Osteocyte (in vitro differentiated cells): Measurements from ENCODE around the gene PDK3. TPM values are rescaled to one million over a fixed set of nuclear protein-coding genes. Genes with fewer than 3 reads are reported as not detected.

Experiments
- DNase-seq: peaks from one replicate; pipeline ENCODE4 v3.0.0; 2021; ENCODE audit warnings: mixed read lengths; ENCODE audit not compliant: unreplicated experiment; ENCODE audit errors: extremely low spot score
- H3K27ac Mint-ChIP-seq: one replicate; pipeline ENCODE4 v1.8.0; 2021; ENCODE audit warnings: mild to moderate bottlenecking, mixed read lengths; ENCODE audit not compliant: unreplicated experiment
- H3K27me3 Mint-ChIP-seq: one replicate; pipeline ENCODE4 v1.8.0; 2021; ENCODE audit warnings: mixed read lengths; ENCODE audit not compliant: unreplicated experiment
- H3K36me3 Mint-ChIP-seq: one replicate; pipeline ENCODE4 v1.8.0; 2021; ENCODE audit warnings: mixed read lengths; ENCODE audit not compliant: unreplicated experiment
- H3K4me1 Mint-ChIP-seq: one replicate; pipeline ENCODE4 v1.8.0; 2021; ENCODE audit warnings: mixed read lengths; ENCODE audit not compliant: unreplicated experiment
- H3K4me3 Mint-ChIP-seq: one replicate; pipeline ENCODE4 v1.8.0; 2021; ENCODE audit warnings: mild to moderate bottlenecking, moderate library complexity, mixed read lengths; ENCODE audit not compliant: unreplicated experiment
- H3K9me3 Mint-ChIP-seq: one replicate; pipeline ENCODE4 v1.8.0; 2021; ENCODE audit warnings: mixed read lengths; ENCODE audit not compliant: unreplicated experiment
- total RNA-seq: library from RNA; stranded (reverse); gene quantifications from 2 replicates; pipeline ENCODE4 v1.2.1, GENCODE V29; 2021
- TF ChIP-seq, protein P1 (sequence below): fragments of 200-600 bp; sonication (generic); IDR thresholded peaks from 2 replicates; pipeline ENCODE4 v1.5.0; 2021; ENCODE audit warnings: antibody characterized with exemption, mild to moderate bottlenecking, moderate library complexity

Gene PDK3
- total RNA-seq, 1 donor from 2014 or later, result 9.6 TPM

DNA sequence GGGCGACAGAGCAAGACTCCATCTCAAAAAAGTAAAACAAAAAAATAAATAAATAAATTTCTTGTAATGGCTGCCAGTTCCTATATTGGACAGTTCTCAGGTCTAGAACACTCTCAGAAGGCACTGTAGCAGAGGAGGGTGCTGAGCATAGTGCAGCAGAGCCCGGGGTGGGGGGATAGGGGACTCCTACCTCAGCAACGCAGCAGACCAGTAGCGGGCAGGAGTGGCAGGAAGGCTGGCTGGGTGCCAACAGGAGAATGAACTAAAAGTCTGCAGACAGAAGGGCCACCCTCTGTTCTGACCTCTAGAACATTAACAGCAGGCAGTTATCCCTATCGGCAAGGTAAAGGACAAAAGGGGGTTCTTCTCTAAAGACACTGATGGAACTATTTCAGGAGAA is 20.2 kb downstream of the PDK3 start:
- Mint-ChIP-seq H3K27ac (no peak overlapping the region), H3K36me3 (no peaks in the 10 kb centered on the region), H3K4me1 (peaks cover 9% of the 10 kb centered on the region), H3K4me3 (no peak overlapping the region), H3K9me3 (no peaks in the 10 kb centered on the region), H3K27me3 (no peaks in the 10 kb centered on the region)
- TF ChIP-seq, protein P1, sequence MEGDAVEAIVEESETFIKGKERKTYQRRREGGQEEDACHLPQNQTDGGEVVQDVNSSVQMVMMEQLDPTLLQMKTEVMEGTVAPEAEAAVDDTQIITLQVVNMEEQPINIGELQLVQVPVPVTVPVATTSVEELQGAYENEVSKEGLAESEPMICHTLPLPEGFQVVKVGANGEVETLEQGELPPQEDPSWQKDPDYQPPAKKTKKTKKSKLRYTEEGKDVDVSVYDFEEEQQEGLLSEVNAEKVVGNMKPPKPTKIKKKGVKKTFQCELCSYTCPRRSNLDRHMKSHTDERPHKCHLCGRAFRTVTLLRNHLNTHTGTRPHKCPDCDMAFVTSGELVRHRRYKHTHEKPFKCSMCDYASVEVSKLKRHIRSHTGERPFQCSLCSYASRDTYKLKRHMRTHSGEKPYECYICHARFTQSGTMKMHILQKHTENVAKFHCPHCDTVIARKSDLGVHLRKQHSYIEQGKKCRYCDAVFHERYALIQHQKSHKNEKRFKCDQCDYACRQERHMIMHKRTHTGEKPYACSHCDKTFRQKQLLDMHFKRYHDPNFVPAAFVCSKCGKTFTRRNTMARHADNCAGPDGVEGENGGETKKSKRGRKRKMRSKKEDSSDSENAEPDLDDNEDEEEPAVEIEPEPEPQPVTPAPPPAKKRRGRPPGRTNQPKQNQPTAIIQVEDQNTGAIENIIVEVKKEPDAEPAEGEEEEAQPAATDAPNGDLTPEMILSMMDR, result no peak
- no peak for DNase-seq

DNA sequence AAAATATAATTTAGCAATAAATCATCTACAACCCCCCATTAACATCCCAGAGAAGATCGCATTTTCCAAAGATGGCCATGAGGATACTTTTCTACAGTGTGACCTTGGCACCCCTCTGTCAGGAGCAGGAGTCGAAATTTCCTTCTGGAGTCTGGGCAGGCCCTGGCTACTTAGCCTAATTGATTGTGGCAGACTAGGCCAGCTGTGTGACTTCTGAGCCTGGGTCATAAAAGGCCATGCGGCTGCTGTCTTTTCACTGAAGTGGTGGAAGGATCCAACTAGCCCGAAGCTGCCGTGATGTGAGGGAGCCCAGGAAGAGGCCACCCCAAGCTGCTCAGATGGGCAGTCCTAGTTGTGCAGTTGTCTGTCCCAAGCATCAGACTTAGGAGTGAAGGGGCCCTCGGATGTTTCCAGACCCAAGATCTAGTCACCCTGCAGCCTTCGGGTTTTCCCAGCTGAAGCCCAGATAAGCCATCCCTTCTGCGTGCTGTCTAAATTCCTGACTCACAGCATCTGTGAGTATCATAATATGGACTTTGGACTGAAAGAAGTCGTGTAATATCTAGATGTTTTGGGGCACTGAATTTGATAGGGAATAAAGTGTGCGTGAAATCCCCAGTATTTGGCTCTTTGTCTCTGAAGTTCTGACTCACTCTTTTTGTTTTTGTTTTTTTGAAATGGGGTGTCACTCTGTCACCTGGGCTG is 21.0 kb downstream of the PDK3 start:
- no peak overlapping the region for H3K4me3 Mint-ChIP-seq
- DNase-seq, result no peak

DNA sequence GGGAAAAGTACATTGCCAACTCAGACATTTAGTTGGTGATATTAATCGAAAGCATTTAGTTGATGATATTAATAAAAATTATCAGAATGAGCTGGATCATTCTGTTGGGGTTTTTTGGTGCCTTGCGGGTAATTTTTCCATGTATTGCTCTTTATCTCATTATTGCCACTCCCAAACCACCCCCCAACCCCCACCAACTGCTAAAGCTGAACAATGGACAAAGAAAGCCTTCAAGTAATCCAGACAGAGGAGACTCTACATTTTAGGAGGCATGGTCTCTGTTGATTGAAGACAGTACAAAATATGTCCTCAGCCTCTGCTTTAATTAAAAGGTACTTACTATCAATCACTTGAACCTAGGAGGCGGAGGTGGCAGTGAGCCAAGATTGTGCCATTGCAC is 22.5 kb downstream of the PDK3 start:
- no peak for DNase-seq
- no peaks in the 10 kb centered on the region for H3K27me3 Mint-ChIP-seq
- peaks cover 9% of the 10 kb centered on the region for H3K4me1 Mint-ChIP-seq
- H3K4me3 Mint-ChIP-seq, result no peak overlapping the region
- no peaks in the 10 kb centered on the region for H3K9me3 Mint-ChIP-seq
- H3K27ac Mint-ChIP-seq, result no peak overlapping the region
- TF ChIP-seq, protein P1, result no peak
- no peaks in the 10 kb centered on the region for H3K36me3 Mint-ChIP-seq

More for the DNA sequence above, 21.0 kb downstream of the PDK3 start:
- H3K36me3 Mint-ChIP-seq, result no peaks in the 10 kb centered on the region
- H3K4me1 Mint-ChIP-seq, result peaks cover 9% of the 10 kb centered on the region
- H3K9me3 Mint-ChIP-seq, result no peaks in the 10 kb centered on the region
- TF ChIP-seq, protein P1, result no peak
- no peaks in the 10 kb centered on the region for H3K27me3 Mint-ChIP-seq
- no peak overlapping the region for H3K27ac Mint-ChIP-seq

DNA sequence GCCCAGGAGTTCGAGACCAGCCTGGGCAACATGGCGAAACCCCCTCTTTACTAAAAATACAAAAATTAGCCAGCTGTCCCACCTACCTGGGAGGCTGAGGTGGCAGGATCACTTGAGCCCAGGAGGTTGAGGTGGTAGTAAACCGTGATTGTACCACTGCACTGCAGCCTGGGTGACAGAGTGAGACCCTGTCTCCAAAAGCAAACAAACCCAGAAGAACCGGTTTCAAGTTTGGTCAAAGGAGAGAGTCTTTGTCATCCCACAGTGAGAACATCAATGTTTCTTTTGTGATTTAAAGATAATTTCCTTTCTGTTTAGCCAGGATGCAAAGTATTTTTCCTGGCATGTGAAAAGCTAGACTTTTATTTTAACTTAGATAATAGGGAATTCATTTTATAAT is 26.7 kb downstream of the PDK3 start:
- Mint-ChIP-seq H3K27me3 (no peaks in the 10 kb centered on the region), H3K36me3 (no peaks in the 10 kb centered on the region), H3K9me3 (no peaks in the 10 kb centered on the region), H3K4me3 (no peak overlapping the region), H3K27ac (no peak overlapping the region), H3K4me1 (peaks cover 18% of the 10 kb centered on the region)
- no peak for DNase-seq
- TF ChIP-seq, protein P1, result no peak

DNA sequence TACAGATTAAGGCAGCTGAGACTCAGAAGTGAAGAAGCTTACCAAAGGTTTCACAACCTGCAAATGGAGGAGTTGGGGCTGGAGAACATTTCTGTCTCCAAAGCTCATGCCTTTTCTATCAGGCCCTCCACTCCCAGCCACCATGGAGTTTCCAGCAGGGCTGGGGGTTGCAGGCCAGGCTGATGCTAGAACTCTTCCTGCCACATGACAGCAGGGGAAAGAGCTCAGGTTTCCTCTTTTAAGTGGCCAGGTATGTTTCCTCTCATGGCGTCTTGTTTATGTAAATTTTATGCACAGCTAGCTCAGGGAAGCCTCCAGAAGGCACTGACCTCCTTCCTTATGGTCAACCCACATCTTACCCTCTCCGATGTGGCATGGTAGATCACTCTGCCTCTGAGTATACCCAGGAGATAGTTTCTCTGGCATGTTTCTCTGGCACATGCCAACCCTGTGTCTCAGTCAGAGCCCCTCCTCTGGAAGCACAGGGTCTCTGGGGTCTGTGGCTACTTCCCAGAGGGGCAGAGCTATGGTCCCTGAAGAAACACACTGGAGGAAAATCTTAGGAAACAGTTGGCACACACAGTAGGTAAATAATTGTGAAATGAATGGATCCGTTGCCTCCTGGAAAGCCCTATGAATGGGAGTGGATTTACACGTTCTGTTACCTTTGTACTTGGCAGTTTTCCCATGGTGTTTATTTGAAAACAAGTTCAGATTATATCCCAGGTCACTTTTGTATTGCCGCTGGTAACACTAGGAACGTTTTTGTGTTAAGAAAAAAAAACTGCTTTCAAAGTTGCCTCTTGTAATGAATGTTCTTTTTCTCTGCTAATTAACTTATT is 28.9 kb downstream of the PDK3 start:
- Mint-ChIP-seq H3K4me1 (peaks cover 13% of the 10 kb centered on the region), H3K36me3 (no peaks in the 10 kb centered on the region), H3K9me3 (no peaks in the 10 kb centered on the region), H3K27ac (no peak overlapping the region), H3K4me3 (no peak overlapping the region), H3K27me3 (no peaks in the 10 kb centered on the region)
- TF ChIP-seq, protein P1, result no peak
- DNase-seq, result no peak
